ENCODE results near the gene ARL11. TPM values are rescaled to one million over a fixed set of nuclear protein-coding genes. Genes with fewer than 3 reads are reported as not detected.

The ARL11 gene
- polyA plus RNA-seq, 1 donor from 2014 or later, result not detected

GRCh38 chr13:49681842-49682435, 53.6 kb downstream of the ARL11 start:
- Histone ChIP-seq H3K27me3 (ENCODE audit: insufficient read depth, low read depth, low read length) (no peaks in the 10 kb centered on the region), H3K9me2 (ENCODE audit: insufficient read depth, low read length) (no peaks in the 10 kb centered on the region), H3K4me3 (ENCODE audit: low read length) (no peak overlapping the region), H4K20me1 (ENCODE audit: insufficient read depth) (no peaks in the 10 kb centered on the region), H3F3A (ENCODE audit: insufficient read depth, low read length, poor library complexity, severe bottlenecking) (no peaks in the 10 kb centered on the region), H3K36me3 (ENCODE audit: insufficient read depth, low read length) (no peaks in the 10 kb centered on the region), H3K9me3 (ENCODE audit: low read length) (no peaks in the 10 kb centered on the region), H3K27ac (ENCODE audit: low read length) (no peak overlapping the region), H2AFZ (ENCODE audit: low read depth, low read length) (no peak overlapping the region), H3K9ac (ENCODE audit: low read length) (no peak overlapping the region), H3K79me2 (replicated peaks; ENCODE audit: insufficient read depth, low read length) (no peaks in the 10 kb centered on the region), H3K4me2 (ENCODE audit: low read length) (no peak overlapping the region)
- TF ChIP-seq POLR2AphosphoS5 (IDR thresholded peaks at IDR 0.05) (no peak), MXI1 (conservative IDR thresholded peaks at IDR 0.05; ENCODE audit: poor library complexity, severe bottlenecking) (no peak), SMC3 (conservative IDR thresholded peaks at IDR 0.05; ENCODE audit: poor library complexity) (no peak), EP300 (conservative IDR thresholded peaks at IDR 0.05; ENCODE audit: poor library complexity, severe bottlenecking) (no peak), CTCF (IDR thresholded peaks at IDR 0.05; ENCODE audit: poor library complexity, severe bottlenecking) (no peak), EZH2 (IDR thresholded peaks at IDR 0.05; ENCODE audit: borderline replicate concordance, insufficient read depth, low read length, poor library complexity, severe bottlenecking) (no peak), REST (IDR thresholded peaks at IDR 0.05; ENCODE audit: borderline replicate concordance) (no peak), RAD21 (conservative IDR thresholded peaks at IDR 0.05) (no peak), TAF1 (IDR thresholded peaks at IDR 0.05; ENCODE audit: low read depth) (no peak)

Other genes with a start within 250 kb of the ARL11 start
- gene CAB39L, start 184.4 kb upstream of the ARL11 start, polyA plus RNA-seq, result 40.3 and 41.4 TPM in 2 replicates
- gene SETDB2, start 184.2 kb upstream of the ARL11 start, polyA plus RNA-seq, result 10.2 and 14.6 TPM in 2 replicates
- gene PHF11, start 132.6 kb upstream of the ARL11 start, polyA plus RNA-seq, result 0.60 TPM in 1 of 2 replicates, not detected in the other
- gene RCBTB1, start 42.9 kb upstream of the ARL11 start, polyA plus RNA-seq, result 58.9 and 65.3 TPM in 2 replicates
- 38.2 and 41.2 TPM in 2 replicates for gene EBPL, start 63.0 kb downstream of the ARL11 start, polyA plus RNA-seq
- gene KPNA3, start 164.2 kb downstream of the ARL11 start, polyA plus RNA-seq, result 40.5 and 41.7 TPM in 2 replicates

All from neural cell (in vitro differentiated cells).